Measurements from ENCODE around the gene PRR14.

- no peak for TF ChIP-seq POLR2A (IDR thresholded peaks at IDR 0.05)
- TF ChIP-seq CTCF (IDR thresholded peaks at IDR 0.05) = no peak
Observed at GRCh38 chr16:30700491-30700890, 49.7 kb downstream of the PRR14 start.

Measured in Peyer's patch (tissue), 4 donors.